ENCODE data around the gene BRIP1.

DNA sequence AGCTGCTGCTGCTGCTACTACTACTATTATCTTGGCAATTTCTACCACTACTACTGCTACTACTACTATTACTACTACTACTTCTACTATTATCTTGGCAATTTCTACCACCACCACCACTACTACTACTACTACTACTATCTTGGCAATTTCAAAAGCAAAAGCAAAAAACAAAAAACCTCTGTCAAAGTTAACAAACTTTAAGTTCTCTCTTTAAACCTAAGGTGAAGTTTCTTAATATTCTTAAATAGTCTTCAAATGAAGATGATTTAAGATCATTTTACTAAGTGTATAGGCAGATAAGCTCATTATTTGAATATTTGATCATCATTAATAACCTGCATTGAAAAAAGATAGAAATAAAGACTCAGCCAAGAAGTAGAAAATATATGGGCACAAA, 118.5 kb downstream of the BRIP1 start:
- TF ChIP-seq, protein P1, sequence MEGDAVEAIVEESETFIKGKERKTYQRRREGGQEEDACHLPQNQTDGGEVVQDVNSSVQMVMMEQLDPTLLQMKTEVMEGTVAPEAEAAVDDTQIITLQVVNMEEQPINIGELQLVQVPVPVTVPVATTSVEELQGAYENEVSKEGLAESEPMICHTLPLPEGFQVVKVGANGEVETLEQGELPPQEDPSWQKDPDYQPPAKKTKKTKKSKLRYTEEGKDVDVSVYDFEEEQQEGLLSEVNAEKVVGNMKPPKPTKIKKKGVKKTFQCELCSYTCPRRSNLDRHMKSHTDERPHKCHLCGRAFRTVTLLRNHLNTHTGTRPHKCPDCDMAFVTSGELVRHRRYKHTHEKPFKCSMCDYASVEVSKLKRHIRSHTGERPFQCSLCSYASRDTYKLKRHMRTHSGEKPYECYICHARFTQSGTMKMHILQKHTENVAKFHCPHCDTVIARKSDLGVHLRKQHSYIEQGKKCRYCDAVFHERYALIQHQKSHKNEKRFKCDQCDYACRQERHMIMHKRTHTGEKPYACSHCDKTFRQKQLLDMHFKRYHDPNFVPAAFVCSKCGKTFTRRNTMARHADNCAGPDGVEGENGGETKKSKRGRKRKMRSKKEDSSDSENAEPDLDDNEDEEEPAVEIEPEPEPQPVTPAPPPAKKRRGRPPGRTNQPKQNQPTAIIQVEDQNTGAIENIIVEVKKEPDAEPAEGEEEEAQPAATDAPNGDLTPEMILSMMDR (conservative IDR thresholded peaks at IDR 0.05 in 1 of 2, IDR thresholded peaks at IDR 0.05 in 1 of 2; ENCODE audit: low read depth in 1 of 2, low read length in 2 of 2), result no peak
- no peak for TF ChIP-seq EZH2 (IDR thresholded peaks at IDR 0.05; ENCODE audit: low read length, missing control alignments)
